ENCODE data around the gene ZNF562. TPM values are rescaled to one million over a fixed set of nuclear protein-coding genes. Genes with fewer than 3 reads are reported as not detected.

Gene ZNF562
- total and polyA plus RNA-seq, 2 donors (not counting 3 experiments of a cell fraction or from before 2014, with no cell fraction given), result 6.3 to 27.0 TPM

DNA sequence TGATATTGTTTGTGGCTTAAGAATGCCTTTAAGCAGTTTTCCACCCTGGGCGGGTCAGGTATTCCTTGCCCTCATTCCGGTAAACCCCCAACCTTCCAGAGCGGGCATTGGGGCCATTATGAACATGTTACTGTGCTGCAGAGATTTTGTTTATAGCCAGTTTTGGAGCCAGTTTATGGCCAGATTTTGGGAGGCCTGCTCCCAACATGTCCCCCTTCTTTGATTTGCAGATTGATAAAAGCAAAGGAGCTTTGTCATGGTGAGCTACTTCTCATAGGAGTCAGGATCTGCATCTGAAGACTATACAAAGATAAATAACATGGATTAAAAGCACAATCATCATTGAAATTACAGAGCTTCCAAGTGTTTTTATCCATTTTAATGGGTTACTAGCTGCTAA lies 36.9 kb upstream of the ZNF562 start:
- Histone ChIP-seq H3K4me3 (replicated peaks in 1 of 3; ENCODE audit: insufficient read depth in 1 of 3, low read depth in 1 of 3, low read length in 3 of 3) (no peak overlapping the region), H3K9me1 (replicated peaks; ENCODE audit: control insufficient read depth, extremely low read depth, insufficient read depth, low read length) (no peaks in the 10 kb centered on the region), H3K27me3 (ENCODE audit: control insufficient read depth in 2 of 2, insufficient read depth in 2 of 2, low read length in 2 of 2) (no peaks in the 10 kb centered on the region), H3K9me3 (replicated peaks; ENCODE audit: control insufficient read depth, insufficient read depth, low read length) (no peaks in the 10 kb centered on the region), H3K4me2 (ENCODE audit: insufficient read depth, low read length) (no peak overlapping the region), H2AFZ (ENCODE audit: low read depth, low read length) (no peak overlapping the region), H3K27ac (ENCODE audit: insufficient read depth, low read depth, low read length) (no peak overlapping the region), H4K20me1 (replicated peaks; ENCODE audit: control insufficient read depth, extremely low read depth, insufficient read depth, low read length) (no peaks in the 10 kb centered on the region), H3K79me2 (ENCODE audit: control insufficient read depth, insufficient read depth, low read length) (no peaks in the 10 kb centered on the region), H3K36me3 (ENCODE audit: control insufficient read depth in 2 of 2, extremely low read depth in 1 of 2, insufficient read depth in 2 of 2, low read length in 2 of 2) (no peaks in the 10 kb centered on the region), H3K4me1 (ENCODE audit: control insufficient read depth, extremely low read depth, insufficient read depth, low read length) (no peaks in the 10 kb centered on the region), H3K9ac (replicated peaks; ENCODE audit: extremely low read depth, insufficient read depth, low read length) (no peak overlapping the region)
- ChIA-PET POLR2A (no interaction called here), CTCF (no interaction called here)
- BruUV-seq (replicated peaks), result no TSS peak
- TF ChIP-seq POLR2AphosphoS5 (IDR thresholded peaks at IDR 0.05; ENCODE audit: insufficient read depth, low read depth, low read length) (no peak), GATA2 (IDR thresholded peaks at IDR 0.05; ENCODE audit: insufficient read depth, insufficient read length, low read depth, low read length) (no peak), FOS (IDR thresholded peaks at IDR 0.05; ENCODE audit: borderline replicate concordance, insufficient read depth, low read length) (no peak), EZH2 (IDR thresholded peaks at IDR 0.05; ENCODE audit: borderline replicate concordance, low read depth, low read length, severe bottlenecking) (no peak), POLR2A (IDR thresholded peaks at IDR 0.05; ENCODE audit: low read depth, low read length) (no peak), MYC (IDR thresholded peaks at IDR 0.05; ENCODE audit: low read depth, low read length) (no peak), JUN (IDR thresholded peaks at IDR 0.05; ENCODE audit: borderline replicate concordance, insufficient read depth, insufficient read length, low read depth) (no peak)
- TF ChIP-seq, protein P1, sequence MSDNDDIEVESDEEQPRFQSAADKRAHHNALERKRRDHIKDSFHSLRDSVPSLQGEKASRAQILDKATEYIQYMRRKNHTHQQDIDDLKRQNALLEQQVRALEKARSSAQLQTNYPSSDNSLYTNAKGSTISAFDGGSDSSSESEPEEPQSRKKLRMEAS (IDR thresholded peaks at IDR 0.05; ENCODE audit: insufficient read depth, insufficient read length), result no peak
- TF ChIP-seq, protein P2, sequence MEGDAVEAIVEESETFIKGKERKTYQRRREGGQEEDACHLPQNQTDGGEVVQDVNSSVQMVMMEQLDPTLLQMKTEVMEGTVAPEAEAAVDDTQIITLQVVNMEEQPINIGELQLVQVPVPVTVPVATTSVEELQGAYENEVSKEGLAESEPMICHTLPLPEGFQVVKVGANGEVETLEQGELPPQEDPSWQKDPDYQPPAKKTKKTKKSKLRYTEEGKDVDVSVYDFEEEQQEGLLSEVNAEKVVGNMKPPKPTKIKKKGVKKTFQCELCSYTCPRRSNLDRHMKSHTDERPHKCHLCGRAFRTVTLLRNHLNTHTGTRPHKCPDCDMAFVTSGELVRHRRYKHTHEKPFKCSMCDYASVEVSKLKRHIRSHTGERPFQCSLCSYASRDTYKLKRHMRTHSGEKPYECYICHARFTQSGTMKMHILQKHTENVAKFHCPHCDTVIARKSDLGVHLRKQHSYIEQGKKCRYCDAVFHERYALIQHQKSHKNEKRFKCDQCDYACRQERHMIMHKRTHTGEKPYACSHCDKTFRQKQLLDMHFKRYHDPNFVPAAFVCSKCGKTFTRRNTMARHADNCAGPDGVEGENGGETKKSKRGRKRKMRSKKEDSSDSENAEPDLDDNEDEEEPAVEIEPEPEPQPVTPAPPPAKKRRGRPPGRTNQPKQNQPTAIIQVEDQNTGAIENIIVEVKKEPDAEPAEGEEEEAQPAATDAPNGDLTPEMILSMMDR (IDR thresholded peaks at IDR 0.05; ENCODE audit: extremely low read depth in 1 of 2, insufficient read depth in 1 of 2, low read depth in 1 of 2, low read length in 2 of 2), result no peak
- FAIRE-seq (no peak), DNase-seq (ENCODE audit: low read depth, low spot score) (no peak)
- dilution Hi-C loops (cut with MboI; ENCODE audit: extremely low pct_ligation_motif_present, low sequenced_read_pairs) (no loop called here), intact Hi-C loops (cut with micrococcal nuclease) (no loop called here)

Data from endothelial cell of umbilical vein (primary cell).